Measurements from ENCODE around the gene GKN1. TPM values are rescaled to one million over a fixed set of nuclear protein-coding genes. Genes with fewer than 3 reads are reported as not detected.

GKN1 gene
- total RNA-seq, 1 donor from 2014 or later, result not detected

DNA sequence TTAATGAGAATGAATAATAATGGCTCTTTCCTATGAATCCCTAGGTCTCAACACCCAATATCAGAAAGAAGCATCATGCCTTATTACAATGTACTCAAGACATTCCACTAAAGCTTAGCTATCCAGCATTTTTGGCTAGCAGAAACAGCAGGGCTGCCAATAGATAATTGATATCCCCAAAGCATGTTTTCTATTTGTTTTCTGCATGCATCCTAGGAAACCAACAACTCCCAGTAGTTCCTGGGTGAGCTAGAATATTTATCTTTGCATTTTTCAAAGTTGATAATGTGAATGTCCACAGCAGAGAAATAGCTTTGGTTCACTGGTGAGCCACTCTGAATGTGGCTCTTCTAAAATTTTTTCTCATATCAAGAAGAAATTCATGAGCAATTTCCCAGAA, 32.7 kb downstream of the GKN1 start:
- no peak for DNase-seq (ENCODE audit: low read depth)

DNA sequence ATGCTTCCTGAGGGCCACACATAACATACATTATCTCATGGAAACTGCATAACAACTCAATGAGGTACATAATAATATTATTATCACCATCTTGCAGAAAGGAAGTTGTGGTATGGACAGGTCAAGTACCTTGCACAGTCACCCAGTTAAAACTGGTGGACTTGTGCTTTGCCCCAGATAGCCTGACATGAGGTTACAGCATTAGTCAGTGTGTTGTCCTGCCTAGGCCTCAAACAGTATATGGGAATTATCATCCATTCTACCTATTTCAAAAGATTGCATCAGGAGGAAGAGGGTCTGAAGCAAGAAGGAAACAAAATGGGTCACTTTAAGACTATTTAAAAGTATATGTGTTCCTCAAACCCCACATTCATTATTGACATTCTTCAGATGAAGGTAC, 33.2 kb downstream of the GKN1 start:
- DNase-seq (ENCODE audit: low read depth), result no peak

DNA sequence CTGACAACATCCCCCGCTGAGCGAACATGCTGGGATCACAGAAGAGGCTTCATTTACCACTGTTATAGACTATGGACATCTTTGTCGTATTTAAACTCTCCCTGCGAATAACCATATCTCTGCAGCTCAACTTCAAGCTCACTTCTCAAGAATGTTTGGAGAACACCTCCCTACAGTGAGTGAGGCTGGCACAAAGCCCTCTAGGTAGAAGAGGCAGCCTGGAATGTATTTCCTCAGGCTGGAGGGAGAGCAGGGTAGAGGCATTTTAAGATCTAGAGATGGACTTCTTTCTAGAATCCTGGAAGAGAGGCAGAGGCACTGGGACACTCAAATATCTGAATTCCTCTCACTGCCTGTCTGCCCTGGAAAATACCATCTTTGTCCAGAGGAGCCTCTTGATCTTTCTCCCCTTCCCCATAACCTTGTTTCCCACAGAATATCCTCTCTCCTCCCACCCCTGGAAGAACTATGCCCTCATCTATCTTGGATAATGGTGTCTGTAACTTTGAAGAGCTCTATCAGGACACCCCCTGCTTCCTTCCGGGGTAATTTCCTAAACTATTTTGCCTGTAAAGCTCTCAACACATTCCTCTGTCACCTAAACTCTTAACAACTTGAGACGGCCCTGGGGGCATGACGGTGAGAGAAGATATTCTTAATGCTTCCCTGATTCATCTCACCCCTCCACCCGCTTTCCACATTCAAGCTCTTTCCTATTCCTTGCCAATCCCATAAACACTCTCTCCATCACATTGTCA, 36.2 kb downstream of the GKN1 start:
- DNase-seq (ENCODE audit: low read depth), result no peak

DNA sequence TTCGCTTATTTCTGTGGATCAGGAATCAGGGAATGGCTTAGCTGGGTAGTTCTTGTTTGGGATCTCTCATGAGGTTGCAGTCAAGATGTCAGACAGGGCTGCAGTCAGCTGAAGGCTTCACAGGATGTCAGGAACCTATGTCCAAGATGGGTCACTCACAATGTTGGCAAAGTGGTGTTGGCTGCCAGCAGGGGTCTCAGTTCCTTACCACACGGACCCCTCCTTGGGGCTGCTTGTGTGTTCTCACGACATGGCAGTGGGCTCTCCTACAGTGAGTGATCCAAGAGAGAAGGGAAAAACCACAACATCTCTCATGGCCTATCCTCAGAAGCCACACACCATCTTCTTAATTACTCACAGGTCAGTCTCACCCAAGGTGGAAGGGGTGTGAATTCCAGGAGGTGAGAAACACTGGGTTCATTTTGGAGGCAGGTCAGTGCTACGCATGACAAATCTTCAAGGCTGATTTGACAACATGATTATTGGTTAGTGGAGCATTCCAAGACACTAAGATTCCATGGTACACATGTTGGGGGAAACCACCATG, 37.2 kb downstream of the GKN1 start:
- peak; percentile 26 for DNase-seq (ENCODE audit: low read depth)

DNA sequence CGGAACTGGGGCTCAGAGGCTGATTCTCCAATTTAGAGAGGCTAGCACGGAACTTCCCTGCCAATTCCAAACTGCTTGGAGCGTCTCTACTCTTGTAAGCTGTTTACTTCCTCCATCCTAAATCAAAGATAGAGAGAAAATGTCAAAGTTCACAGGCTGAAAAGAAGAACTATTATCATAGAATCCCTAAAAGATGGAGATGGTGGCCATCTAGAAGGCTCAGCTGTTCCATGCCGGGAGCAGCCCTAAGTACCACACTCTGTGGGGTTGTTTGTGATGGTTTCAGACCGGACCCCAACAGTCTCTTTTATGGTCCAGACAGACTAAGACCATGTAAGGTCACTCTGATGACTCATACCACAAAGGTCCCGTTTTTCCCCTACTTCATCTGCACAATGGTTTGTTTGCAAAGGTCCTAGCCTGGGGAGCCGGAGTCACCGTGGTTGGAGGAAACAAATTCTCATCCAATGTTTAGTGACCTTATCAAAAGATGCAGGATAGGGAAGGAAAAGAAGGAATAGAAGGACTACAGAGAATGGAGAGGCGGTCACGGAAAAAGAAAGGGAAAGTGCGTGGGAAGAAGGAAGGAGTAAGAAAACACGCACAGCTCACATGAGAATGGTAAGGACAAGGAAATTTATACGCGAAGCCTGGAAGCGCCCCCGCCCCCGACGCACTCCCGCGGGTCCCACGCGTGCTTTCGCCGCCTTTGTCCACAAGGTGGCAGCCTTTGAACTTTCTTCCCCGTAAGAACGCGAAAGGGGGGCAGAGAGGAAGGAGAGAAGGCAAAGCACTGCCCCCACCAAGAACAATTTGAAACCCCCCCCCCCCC, 38.1 kb downstream of the GKN1 start:
- DNase-seq (ENCODE audit: low read depth), result peak; percentile 32

DNA sequence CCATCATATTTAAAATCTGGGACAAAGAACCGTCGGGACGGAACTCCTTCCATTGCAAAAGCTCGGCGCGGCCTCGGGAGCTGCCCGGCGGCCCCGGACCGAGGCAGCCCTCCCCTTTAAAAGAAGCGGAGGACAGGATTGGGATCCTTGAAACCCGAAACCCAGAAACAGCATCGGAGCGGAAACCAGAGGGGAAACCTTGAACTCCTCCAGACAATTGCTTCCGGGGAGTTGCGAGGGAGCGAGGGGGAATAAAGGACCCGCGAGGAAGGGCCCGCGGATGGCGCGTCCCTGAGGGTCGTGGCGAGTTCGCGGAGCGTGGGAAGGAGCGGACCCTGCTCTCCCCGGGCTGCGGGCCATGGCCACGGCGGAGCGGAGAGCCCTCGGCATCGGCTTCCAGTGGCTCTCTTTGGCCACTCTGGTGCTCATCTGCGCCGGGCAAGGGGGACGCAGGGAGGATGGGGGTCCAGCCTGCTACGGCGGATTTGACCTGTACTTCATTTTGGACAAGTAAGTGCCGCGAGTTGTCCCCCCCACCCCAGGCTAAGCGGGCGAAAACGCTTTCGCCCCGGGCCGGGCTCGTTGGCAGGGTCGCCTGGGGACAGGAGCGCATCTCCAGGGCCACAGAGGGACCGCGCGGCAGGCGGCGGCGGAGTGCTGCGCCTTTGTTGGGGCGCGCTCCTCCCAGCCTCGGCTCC, 38.9 kb downstream of the GKN1 start, which contains the start of gene ANTXR1:
Gene ANTXR1, plus strand, starts transcription at position 38 of the 698 bp plus-strand sequence. Its CDS starts 321 bp downstream, at position 359.
- peak; percentile 49 for DNase-seq (ENCODE audit: low read depth)

DNA sequence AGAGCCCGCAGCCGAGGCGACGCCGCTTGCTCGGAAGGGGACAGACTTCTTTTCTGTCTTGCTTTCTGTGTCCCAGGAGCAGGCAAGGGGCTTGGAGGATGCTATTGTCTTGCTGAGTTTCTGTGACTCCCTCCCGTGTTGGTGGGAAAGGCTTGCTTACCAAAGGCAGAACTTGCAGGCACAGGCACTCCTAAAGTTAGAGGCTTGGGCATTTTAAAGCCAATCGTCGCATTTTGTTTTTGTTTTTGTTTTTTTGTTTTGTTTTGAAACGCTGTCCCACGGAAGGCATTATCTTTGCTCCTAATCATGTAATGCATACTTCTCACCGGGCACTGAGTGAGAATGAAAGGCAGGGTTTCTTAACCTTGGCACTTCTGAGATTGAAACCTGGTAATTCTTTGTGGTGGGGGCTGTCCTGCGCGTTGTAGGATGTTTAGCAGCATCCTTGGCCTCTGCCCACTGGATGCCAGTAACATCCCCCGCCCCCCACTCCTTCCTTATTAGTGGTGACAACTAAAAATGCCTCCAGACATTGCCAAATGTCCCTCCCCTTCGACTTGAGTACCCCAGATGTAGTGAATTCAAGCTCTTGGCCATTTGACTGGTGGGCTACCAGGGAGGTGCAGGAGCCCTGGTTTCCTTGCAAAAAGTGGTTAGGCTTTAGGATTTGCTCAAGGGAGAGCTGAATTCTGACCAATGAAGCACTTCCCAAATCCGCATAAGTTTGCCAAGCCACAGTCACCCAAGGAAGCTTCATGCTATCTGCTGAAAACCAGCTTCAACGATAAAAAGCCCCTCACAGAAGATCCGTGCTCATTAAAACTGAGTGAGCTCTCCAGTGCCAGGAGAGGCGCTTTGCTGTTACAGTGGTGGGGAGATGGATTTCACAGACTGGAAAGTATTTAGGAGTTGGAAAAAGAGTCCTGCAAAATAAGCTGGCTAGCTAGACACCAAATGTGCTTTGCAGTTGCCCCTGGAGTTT, 39.7 kb downstream of the GKN1 start:
- DNase-seq (ENCODE audit: low read depth), result no peak

DNA sequence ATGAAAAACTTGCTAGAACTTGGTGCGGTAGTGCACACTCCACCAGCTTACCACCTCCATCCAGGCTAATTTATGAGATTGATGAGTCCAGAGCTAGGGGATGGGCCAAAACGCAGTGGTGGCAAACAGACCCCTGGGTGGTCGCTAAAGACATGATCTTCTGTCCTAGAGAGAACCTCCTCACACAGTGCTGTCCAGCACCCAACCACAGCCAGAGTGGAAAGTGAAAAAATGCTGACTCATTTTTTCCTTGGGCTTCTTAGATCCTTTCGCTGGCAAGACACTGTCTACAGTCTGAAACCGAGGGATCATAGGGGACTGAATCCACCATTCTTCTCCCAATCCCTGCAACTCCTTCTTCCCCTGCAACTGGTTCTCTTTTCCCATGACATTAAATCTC, 42.6 kb downstream of the GKN1 start:
- peak; percentile 29 for DNase-seq (ENCODE audit: low read depth)

DNA sequence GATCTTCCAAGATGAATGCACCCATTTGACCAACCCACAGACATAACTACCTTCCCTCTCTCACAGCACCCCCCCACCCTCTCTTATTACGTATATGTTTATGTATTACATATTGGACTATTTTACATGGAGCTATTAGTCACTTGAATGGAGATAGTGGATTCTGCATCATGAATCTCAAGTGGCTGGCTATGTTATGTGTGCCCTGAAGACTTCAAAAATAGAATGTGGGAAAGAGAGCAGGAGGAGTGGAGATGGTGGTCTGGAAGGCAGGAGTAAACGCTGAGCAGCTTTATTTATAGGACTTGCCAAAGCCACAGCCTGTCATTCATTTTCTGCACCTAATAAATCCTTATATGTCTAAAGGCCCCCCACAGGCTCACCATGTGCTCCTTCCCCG, 43.4 kb downstream of the GKN1 start:
- DNase-seq (ENCODE audit: low read depth), result no peak

DNA sequence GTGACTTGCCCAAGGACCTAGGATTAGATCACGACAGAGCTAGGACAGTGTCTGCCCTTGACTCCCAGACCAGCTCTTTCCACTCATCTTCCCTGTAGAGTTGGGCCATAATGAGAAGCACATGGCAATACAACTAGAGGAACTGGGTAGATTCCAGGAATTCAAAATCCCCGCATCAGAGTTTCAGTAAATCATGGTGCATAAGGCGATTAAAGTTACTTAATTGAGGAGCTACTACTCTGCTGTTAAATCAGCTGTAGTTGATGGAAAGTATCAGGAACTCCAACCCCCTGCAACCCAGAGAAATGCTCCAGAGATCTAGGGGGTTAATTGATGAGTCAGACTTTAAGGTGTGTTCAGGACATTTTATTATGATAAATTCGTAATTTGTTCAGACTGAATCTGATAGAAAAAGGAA, 44.3 kb downstream of the GKN1 start:
- DNase-seq (ENCODE audit: low read depth), result no peak

DNA sequence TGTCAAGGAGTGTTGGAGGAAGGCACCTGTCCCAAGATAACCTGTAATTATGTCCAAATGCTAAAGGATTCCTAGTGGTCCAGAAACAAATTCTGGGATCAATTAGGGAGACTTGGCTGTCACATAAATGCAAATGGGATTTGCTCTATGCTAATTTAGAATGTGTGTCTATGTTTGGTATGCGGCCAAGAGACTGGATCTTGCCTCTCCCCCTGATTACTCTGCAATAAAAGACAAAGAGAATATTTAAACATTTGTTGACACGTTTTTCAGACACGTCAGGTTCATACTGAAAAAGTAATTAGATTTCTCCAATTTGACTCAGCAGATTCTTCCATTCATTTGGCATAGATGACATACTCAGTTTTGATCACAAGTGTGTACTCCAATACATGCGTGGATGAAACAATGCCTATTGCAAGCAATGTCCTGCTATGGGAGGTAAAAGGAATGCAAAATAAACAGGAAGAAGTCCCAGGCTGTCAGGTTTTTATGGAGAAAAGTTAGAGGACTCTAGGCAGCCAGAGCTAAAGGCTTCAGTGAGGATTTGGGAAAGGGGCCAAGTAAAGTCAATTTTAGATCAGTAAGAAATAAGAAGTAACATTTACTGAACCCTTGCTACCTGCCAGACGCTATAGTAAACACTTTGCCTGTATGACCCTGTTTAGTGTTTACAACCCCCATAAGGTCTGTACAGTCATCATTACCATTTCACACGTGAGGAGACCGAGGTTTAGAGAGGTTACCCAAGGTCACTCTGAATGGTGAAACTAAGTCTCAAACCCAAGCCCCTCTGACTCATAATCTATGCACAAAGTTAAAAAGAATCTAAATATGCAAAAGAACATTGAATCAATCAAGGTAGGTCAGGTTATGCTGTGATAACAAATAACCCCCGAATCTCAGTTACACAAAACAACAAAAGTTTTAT, 46.3 kb downstream of the GKN1 start:
- no peak for DNase-seq (ENCODE audit: low read depth)

DNA sequence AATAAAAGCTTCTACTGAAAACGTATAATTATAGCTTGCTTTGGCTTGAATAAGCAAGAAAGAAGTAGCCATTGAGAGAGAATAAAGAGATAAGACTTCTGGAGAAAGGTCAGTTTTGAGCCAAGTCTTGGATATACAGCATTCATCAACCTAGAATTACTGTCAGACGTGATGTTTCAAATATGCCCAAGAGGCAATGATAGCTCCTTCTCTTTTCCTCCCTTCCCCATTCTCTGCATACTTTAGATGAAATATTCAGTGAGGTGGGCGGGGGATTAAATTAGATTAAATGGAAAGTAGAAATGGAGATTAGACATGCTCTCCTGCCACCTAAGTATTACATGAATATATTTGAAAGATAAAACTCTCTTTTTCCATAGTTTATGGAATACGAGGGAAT, 47.3 kb downstream of the GKN1 start:
- no peak for DNase-seq (ENCODE audit: low read depth)

DNA sequence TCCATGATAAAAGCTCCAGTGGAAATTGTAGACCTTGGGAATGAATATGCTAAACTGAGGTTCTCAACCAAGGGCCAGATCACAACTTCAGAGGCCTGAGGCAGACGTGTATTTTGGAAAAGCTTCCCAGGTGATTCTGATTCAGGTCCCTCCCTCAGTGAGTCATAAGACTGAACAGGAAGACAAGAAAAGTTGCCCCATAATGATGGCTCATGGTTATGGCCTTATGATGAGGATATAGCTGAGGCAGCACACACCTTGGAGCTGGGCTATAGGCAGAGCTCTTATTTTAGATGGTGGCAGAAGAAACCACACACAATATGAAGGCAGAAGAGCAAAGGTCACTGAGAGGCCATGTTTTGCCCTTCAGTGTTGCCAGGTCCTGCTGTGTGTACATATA, 48.1 kb downstream of the GKN1 start:
- DNase-seq (ENCODE audit: low read depth), result no peak

DNA sequence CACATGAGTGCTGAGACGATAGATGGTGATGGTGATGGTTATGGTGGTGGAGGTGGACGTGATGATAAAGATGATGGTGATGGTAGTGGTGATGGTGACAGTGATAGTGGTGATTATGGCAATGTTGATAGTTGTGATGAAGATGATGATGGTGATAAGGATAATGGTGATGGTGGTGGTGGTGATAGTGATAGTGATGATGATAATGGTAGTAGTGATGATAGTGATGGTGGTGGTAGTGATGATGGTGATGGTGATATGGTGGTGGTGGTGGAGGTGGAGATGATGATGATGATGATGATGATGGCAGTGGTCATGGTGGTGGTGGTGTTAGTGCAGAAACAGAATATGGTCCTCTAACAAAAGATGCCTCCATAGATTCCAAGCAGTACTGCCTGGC, 48.8 kb downstream of the GKN1 start:
- no peak for DNase-seq (ENCODE audit: low read depth)

DNA sequence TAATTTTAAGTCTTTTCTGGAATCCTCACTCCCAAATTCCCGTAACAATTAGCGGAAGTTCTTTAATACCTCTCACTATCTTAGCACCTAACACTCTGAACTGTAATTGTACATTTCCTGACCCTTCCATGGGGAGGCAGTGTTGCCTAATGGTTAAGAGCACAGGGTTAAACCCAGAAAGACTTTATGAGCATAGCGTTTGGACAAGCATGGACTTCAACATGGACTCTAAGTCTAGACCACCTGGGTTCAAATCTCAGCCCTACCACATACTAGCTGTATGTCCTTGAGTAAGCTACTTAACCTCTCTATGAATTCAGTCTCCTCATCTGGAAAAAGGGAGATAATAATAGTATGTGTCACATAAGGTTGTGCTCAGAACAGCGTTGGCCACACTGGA, 51.6 kb downstream of the GKN1 start:
- peak; percentile 55 for DNase-seq (ENCODE audit: low read depth)

DNA sequence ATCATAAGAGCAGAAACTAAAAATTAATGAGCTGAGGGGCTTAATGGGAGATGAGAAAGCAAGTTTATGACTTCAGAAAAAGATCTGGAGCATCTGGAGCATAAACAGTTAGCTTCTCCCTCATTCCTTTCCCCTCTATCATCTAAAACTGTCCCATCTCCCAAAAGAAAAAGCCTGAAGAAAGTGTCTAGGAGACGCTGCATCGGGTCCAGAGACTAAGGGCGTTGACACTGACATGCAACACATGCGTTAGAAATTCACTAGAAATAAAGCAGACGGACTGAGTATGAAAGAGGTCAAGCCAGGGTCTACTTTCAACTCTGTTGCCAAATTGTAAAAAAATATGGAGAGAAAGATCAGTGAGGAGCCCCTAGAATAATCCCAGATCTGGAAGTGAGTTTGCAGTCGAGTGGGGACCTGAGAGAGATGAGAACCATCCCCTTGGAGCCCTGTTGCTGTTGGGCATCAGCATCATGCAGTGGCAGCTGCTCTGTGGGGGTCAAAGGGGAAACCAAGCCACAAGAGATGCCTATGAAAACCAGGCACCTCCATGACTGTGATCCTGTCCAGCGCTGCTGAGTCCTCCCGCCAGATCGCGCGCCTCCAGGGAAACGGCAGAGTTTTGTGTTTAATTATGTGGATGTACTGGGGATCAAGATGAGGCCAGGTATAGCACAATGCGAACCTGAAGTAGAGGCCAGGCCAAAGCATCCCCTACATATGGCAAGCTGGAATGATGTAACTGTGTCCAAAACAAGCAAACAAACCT, 52.4 kb downstream of the GKN1 start:
- no peak for DNase-seq (ENCODE audit: low read depth)
